GM19372 (cell line): ENCODE results near the gene ZNF576.
"Not testable (repeated sequence)": the region's sequence is repeated elsewhere in the genome, so short reads cannot be mapped to it uniquely, and the experiment has no call there.

Experiments used
- ATAC-seq: cut with Tn5 transposase; IDR thresholded peaks from one replicate; pipeline ENCODE4 v1.9.1; 2021; ENCODE audit warnings: mild to moderate bottlenecking, low read depth, moderate library complexity; ENCODE audit not compliant: unreplicated experiment

Gene ZNF576

DNA sequence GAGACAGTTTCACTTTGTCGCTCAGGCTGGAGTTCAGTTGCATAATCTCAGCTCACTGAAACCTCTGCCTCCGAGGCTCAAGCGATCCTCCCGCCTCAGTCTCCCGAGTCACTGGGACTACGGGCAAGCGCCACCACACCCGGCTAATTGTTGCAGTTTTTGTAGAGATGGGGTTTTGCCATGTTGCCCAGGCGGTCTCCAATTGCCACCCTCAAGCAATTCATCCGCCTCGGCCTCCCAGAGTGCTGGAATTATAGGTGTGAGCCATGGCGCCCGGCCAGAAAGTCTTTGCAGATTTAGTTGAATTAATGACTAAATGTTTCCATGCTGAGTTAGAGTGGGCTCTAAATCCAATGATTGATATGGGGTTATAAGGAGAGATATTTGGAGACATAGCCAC, 47.8 kb downstream of the ZNF576 start:
- ATAC-seq, result no peak

DNA sequence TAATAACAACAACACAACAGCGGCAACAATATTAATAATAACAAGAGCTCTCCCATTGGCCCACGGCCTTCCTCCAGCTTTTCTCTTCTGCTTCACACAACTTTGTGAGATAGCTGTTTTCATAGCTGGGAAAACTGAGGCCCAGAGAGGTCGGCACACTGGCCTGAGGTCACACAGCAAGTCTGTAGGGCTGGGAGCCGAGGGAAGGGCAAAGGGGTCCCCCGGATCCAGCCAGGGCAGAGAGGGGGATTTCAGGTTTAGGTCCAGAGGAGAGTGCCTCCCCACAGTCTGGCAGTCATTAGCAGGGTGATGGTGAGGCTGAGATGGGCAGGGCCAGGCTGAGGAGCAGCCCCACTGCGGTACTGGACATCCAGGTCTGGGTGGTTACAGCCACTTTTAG, 52.2 kb downstream of the ZNF576 start:
- ATAC-seq, result no peak

DNA sequence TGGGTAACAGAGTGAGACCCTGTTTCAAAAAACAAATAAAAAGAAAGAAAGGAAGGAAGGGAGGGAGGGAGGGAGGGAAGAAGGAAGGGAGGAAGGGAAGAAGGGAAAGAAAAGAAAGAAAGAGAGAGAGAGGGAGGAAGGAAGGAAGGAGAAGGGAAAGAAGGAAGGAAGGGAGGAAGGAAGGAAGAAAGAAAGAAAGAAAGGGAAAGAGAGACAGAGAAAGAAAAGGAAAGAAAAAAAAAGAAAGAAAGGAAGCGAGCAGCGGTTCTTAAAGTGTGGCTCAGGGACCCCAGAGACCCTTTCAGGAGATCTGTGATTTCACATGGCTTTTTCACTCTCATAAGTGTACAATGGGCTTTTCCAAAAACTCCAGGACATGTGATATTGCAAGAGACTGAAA, 53.1 kb downstream of the ZNF576 start:
- no peak for ATAC-seq

DNA sequence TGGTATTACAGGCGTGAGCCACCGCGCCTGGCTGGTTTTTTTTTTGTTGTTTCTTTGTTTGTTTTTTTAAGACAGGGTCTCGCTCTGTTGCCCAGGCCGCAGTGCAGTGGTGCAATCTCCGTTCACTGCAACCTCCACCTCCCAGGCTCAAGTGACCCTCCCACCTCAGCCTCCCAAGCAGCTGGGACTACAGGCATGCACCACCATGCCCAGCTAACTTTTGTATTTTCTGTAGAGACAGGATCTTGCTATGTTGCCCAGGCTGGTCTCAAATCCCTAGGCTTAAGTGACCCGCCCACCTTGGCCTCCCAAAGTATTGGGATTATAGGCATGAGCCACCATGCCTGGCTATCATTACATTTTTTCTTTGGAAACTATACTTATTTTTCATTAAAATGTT, 53.9 kb downstream of the ZNF576 start:
- ATAC-seq, result not testable (repeated sequence)
